Measurements from ENCODE around the gene UBR2.
"Not testable (repeated sequence)": the region's sequence is repeated elsewhere in the genome, so short reads cannot be mapped to it uniquely, and the experiment has no call there.

The UBR2 gene

DNA sequence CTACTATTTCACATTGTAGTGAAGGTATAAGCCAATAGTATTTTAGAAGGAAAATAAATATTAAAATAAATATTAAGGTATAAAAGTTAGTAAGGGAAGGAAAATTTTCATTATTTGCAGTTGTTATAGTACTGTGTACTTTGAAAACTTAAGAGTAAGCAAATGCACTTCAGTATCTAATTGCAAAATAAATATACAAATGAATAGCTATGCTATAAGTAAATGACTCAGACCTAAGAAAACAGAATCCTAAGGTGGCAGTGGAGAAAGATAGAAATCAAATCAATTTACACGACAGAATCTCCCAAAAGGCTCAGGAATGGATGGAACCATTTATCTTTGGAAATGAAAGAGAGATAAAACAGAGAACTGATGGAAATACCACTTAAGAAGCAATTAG lies 24.7 kb upstream of the UBR2 start:
- ATAC-seq (no peak), DNase-seq (no peak)
- no peak overlapping the region for H3K27ac Mint-ChIP-seq
- no peaks in the 10 kb centered on the region for H3K36me3 Mint-ChIP-seq (ENCODE audit: low read depth)
- no peaks in the 10 kb centered on the region for H3K4me1 Mint-ChIP-seq
- H3K27me3 Mint-ChIP-seq: no peaks in the 10 kb centered on the region
- no peaks in the 10 kb centered on the region for H3K9me3 Mint-ChIP-seq
- H3K4me3 Mint-ChIP-seq: no peak overlapping the region

DNA sequence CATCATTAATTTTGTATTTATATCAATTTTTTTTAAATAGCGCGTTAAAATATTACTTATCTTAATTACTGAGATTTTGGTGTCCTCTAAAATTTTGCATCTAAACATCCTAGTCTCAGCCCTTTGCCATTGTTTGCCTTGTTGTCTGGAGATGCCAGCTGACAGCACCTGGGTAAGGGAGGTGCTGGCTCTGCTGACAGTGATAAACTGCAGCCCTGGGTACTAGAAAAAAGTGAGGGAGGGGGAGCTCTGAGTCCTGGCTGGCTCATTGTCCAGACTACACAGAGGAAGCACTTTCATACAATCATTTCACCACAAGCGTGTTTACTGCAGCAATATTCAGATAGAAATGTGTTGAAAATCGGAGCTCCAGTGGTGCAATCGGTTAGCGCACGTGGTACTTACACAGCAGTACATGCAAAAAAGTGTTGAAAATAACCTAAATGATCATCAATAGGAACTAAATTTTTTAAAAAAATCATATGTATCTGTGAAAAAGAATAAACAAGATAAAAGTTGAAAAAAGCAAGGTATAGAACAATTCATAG lies 18.5 kb upstream of the UBR2 start:
- DNase-seq (no peak), ATAC-seq (no peak)
- no peak overlapping the region for H3K27ac Mint-ChIP-seq
- no peaks in the 10 kb centered on the region for H3K9me3 Mint-ChIP-seq
- peaks cover 11% of the 10 kb centered on the region for H3K4me1 Mint-ChIP-seq
- H3K36me3 Mint-ChIP-seq (ENCODE audit: low read depth): no peaks in the 10 kb centered on the region
- peaks cover 10% of the 10 kb centered on the region for H3K27me3 Mint-ChIP-seq
- H3K4me3 Mint-ChIP-seq: no peak overlapping the region

DNA sequence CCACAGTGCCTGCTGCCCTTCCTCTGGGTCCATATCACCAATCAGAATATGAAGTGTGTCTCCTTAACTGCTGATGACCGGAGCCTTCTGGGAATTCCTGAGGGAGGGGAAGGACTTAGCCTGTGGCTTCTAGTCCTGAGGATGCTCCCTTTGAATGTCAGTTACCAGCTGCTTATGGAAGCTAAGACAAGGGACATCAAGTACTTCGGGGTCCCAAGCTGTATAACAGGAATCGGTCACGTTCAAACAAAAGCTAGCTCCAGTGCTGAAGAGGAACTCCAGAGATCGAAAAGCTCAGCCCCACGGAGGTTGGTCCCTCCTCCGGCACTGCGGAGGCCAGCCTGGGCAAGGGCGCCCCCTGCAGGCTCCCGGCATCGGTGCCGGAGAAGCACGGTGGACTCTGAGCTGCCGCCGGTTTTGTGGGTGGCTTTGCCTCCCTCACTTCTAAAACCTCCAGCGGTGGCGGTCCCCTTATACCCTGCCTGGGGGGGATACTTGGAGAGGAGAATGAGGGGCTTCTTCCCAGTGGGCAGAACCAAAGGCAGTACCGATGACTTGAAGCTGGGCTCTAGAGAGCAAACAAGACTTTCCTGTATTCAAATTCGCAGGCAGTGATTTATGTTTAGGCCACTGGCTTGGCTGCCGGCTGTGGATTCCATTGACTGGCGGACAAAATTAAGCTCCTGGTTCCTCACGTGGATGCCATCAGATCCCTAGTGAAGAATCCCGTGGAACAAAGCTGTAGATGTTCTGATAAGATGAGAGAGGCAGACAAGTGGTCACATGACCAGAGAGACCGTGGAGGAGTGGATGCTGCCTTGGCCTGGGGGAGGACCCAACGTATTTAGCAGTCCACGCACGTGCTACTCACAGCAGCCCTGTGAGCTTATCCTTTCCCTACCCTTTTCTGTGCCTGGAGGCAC lies 16.2 kb upstream of the UBR2 start:
- DNase-seq (peak; percentile 92), ATAC-seq (peak; percentile 99)
- peaks cover 17% of the 10 kb centered on the region for H3K27me3 Mint-ChIP-seq
- peaks cover 11% of the 10 kb centered on the region for H3K4me1 Mint-ChIP-seq
- H3K9me3 Mint-ChIP-seq: no peaks in the 10 kb centered on the region
- H3K36me3 Mint-ChIP-seq (ENCODE audit: low read depth): no peaks in the 10 kb centered on the region
- peak overlapping the region; percentile 70 for H3K4me3 Mint-ChIP-seq
- H3K27ac Mint-ChIP-seq: no peak overlapping the region

DNA sequence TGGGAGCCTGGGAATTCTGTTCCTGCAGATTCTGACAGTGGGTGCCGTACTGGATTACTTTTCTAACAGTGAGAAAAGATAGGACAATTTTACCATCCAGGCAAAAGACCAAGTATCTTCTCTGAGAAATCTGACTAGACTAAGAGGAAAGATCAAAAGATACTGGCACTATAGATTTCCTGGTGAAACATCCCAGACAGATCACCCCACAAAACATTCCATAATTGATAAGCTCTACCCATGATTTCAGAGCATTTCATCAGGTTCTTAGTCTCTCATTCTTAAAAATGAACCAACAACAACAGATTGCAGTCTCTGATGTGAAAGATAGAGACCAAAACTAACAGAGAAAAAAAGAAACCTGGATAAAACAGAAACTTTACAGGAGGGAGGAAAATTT lies 13.6 kb upstream of the UBR2 start:
- Mint-ChIP-seq H3K36me3 (ENCODE audit: low read depth) (no peaks in the 10 kb centered on the region), H3K4me1 (peaks cover 11% of the 10 kb centered on the region)

DNA sequence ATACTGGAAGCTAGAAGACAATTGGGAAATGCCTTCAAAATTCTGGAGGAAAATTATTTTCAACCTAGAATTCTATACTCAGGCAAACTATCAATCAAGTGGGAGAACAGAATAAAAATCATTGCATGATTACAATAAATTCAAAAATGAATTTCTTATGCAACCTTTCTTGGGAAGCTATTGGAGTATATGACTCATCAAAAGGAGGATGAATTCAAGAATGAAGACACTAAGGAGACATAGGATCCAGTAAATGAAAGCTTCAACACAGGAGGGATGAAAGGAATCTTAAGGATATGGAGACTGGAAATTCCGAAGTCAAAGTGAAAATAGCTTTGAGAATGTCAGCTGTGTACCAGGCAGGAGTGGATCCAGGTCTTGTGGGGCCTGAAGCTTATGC lies 12.6 kb upstream of the UBR2 start:
- H3K27me3 Mint-ChIP-seq: peaks cover 23% of the 10 kb centered on the region
- H3K27ac Mint-ChIP-seq: no peak overlapping the region
- H3K4me3 Mint-ChIP-seq: no peak overlapping the region
- H3K9me3 Mint-ChIP-seq: no peaks in the 10 kb centered on the region
- no peak for ATAC-seq
- no peaks in the 10 kb centered on the region for H3K36me3 Mint-ChIP-seq (ENCODE audit: low read depth)
- no peak for DNase-seq
- H3K4me1 Mint-ChIP-seq: peaks cover 11% of the 10 kb centered on the region

More for the DNA sequence above, 13.6 kb upstream of the UBR2 start:
- Mint-ChIP-seq H3K9me3 (no peaks in the 10 kb centered on the region), H3K4me3 (no peak overlapping the region), H3K27ac (no peak overlapping the region), H3K27me3 (peaks cover 23% of the 10 kb centered on the region)
- ATAC-seq: no peak
- no peak for DNase-seq

DNA sequence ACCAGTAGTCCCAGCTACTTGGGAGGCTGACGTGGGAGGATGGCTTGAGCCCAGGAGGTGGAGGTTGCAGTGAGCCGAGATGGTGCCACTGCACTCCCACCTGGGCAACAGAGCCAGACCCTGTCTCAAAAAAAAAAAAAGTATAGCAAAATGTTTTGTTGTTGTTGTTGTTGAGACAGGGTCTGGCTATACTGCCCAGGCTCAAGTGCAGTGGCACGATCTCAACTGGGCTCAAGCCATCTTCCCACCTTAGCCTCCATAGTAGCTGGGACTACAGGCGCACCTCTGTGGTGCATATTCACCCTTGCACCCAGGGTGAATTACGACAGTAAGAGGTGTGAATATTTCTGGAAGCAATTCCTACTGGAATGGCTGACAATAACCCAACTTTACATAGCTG lies 11.4 kb upstream of the UBR2 start:
- no peak overlapping the region for H3K27ac Mint-ChIP-seq
- DNase-seq (no peak), ATAC-seq (no peak)
- peaks cover 7% of the 10 kb centered on the region for H3K4me1 Mint-ChIP-seq
- peaks cover 23% of the 10 kb centered on the region for H3K27me3 Mint-ChIP-seq
- no peaks in the 10 kb centered on the region for H3K9me3 Mint-ChIP-seq
- H3K36me3 Mint-ChIP-seq (ENCODE audit: low read depth): no peaks in the 10 kb centered on the region
- H3K4me3 Mint-ChIP-seq: no peak overlapping the region

DNA sequence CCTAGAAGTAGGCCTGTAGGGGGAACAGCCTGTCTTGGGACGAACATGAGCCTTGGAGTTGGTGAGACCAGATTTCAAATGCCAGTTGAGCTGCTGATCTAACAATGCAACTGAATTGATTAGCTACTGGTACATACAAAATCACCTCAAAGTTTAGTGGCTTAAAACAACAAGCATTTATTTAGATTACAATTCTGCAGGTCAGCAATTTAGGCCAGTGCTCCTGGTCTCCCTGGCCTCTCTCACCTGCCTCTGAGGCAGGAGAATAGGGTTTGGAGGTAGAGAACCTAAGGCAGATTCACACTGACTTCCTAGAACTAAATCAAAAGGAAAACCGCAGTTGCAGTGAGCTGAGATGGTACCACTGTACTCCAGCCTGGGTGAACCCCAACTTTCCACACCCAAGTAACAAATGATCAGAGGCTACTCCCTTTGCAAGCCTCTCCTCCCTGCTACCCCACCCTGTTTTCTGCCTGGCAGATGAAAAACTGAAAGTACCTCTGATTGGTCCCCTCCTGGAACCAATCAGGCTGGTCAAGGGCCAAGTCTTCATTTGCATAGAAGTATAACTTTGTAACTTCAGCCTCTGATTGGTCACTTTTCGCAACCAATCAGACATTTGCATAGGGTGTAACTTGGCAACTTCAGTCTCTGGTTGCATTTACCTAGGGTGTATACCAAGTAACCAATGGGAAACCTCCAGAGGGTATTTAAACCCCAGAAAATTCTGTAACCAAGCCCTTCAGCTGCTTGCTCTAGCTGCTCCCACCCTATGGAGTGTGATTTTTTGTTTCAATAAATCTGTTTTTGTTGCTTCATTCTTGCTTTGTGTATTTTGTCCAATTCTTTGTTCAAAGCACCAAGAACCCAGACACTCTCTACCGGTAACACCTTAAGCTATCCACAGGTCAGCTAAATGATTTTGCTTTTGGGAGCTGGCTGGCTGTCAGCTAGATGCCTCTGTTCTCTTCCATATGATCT lies 8.1 kb upstream of the UBR2 start:
- DNase-seq (no peak), ATAC-seq (peak; percentile 46)
- peaks cover 11% of the 10 kb centered on the region for H3K27me3 Mint-ChIP-seq
- no peak overlapping the region for H3K27ac Mint-ChIP-seq
- H3K9me3 Mint-ChIP-seq: no peaks in the 10 kb centered on the region
- no peak overlapping the region for H3K4me3 Mint-ChIP-seq
- H3K4me1 Mint-ChIP-seq: no peaks in the 10 kb centered on the region
- no peaks in the 10 kb centered on the region for H3K36me3 Mint-ChIP-seq (ENCODE audit: low read depth)

DNA sequence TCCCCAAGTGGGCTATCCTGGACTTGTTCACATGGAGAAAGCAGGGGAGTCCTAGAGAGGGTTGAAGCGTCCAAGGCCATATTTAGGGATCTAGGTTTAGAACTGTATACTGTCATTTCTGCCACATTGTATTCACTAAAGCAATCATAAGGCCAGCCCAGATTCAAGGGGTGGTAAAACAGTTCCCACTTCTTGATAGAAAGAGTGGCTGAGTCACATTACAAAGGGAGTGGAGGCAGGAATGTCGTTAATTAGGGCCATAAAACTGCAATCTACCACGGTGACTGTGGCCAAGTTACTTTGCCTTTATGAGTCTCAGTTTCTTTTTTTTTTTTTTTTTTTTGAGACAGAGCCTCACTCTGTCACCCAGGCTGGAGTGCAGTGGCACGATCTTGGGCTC lies 7.4 kb upstream of the UBR2 start:
- no peaks in the 10 kb centered on the region for H3K9me3 Mint-ChIP-seq
- H3K4me3 Mint-ChIP-seq: no peak overlapping the region
- H3K27me3 Mint-ChIP-seq: peaks cover 11% of the 10 kb centered on the region
- DNase-seq (no peak), ATAC-seq (no peak)
- H3K36me3 Mint-ChIP-seq (ENCODE audit: low read depth): no peaks in the 10 kb centered on the region
- H3K4me1 Mint-ChIP-seq: no peaks in the 10 kb centered on the region
- H3K27ac Mint-ChIP-seq: no peak overlapping the region

DNA sequence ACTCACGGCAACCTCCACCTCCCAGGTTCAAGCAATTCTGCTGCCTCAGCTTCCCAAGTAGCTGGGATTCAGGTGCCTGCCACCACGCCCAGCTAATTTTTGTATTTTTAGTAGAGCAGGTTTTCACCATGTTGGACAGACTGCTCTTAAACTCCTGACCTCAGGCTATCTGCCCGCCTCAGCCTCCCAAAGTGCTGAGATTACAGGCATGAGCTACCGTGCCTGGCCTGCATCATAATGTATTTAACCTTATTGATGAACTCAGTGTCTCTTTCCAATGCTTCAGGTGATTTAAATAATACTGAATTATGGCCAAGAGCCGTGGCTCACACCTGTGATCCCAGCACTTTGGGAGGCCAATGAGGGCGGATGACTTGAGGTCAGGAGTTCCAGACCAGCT lies 4.6 kb upstream of the UBR2 start:
- not testable (repeated sequence) for H3K9me3 Mint-ChIP-seq; DNase-seq; ATAC-seq; H3K27ac Mint-ChIP-seq; H3K4me3 Mint-ChIP-seq; H3K27me3 Mint-ChIP-seq; H3K4me1 Mint-ChIP-seq; H3K36me3 Mint-ChIP-seq (ENCODE audit: low read depth)

DNA sequence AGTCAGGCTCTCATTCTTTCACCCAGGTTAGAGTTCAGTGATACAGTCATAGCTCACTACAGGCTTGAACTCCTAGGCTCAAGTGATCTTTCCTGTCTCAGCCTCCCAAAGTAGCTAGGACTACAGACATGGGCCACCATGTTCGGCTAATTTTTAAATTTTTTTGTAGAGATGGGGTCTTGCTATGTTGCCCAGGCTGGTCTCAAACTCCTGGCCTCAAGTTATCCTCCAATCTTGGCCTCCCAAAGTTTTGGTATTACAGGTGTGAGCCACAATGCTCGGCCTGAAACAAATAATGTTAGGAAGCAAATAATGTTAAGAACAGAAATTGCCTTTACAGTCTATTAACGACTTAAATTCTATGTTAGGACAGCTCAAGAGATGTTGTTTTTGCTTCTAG lies 1.8 kb upstream of the UBR2 start:
- peaks cover 13% of the 10 kb centered on the region for H3K36me3 Mint-ChIP-seq (ENCODE audit: low read depth)
- no peak for ATAC-seq
- H3K27me3 Mint-ChIP-seq: peaks cover 2% of the 10 kb centered on the region
- DNase-seq: no peak
- H3K27ac Mint-ChIP-seq: no peak overlapping the region
- H3K4me3 Mint-ChIP-seq: no peak overlapping the region
- no peaks in the 10 kb centered on the region for H3K9me3 Mint-ChIP-seq
- peaks cover 21% of the 10 kb centered on the region for H3K4me1 Mint-ChIP-seq

DNA sequence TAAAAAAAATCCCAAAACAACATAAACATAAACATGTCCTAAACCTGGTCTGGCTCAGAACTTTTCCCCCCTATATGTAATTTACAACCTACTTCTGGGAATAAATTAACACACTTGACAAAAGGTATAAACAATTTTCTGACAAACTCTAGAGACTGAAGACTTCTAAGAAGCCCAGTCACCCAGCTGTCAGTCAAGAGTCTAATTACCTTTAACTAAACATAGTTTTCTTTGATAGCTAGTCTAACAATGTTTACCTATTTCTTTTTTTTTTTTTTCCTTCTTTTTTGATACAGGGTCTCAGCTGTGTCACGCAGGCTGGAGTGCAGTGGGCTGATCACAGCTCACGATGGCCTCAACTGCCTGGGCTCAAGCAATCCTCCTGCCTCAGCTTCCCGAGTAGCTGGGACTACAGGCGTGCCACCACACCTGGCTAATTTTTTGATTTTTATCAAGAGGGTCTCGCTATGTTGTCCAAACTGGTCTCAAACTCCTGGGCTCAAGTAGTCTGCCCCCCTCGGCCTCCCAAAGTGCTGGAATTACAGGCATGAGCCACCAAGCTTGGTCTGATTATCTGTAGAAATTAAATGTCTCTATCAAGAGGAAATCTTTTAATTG lies 932 bp upstream of the UBR2 start:
- Mint-ChIP-seq H3K27ac (no peak overlapping the region), H3K27me3 (peaks cover 2% of the 10 kb centered on the region), H3K9me3 (no peaks in the 10 kb centered on the region), H3K4me3 (peak overlapping the region; percentile 98), H3K36me3 (ENCODE audit: low read depth) (peaks cover 16% of the 10 kb centered on the region), H3K4me1 (peaks cover 25% of the 10 kb centered on the region)
- ATAC-seq (no peak), DNase-seq (no peak)

DNA sequence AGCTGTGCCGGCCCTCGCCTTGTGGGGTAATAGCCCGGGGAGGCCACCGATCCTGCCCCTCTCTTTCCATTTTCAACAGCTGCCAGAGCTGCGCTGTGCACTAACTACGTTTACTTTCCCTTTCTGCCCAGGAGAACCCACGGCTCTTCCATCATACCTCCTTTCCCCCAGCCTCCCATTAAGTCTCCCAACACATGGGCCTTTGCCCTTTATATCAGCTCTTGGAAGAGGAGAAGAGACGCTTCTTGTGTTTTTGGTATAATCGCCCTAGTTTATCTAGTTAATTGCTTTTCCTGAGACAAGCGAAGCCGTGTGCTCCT lies 637 bp downstream of the UBR2 start:
- peak overlapping the region; percentile 90 for H3K27ac Mint-ChIP-seq
- DNase-seq (no peak), ATAC-seq (no peak)
- peaks cover 25% of the 10 kb centered on the region for H3K36me3 Mint-ChIP-seq (ENCODE audit: low read depth)
- peak overlapping the region; percentile 98 for H3K4me3 Mint-ChIP-seq
- peaks cover 38% of the 10 kb centered on the region for H3K4me1 Mint-ChIP-seq
- H3K9me3 Mint-ChIP-seq: peaks cover 4% of the 10 kb centered on the region
- peaks cover 2% of the 10 kb centered on the region for H3K27me3 Mint-ChIP-seq

DNA sequence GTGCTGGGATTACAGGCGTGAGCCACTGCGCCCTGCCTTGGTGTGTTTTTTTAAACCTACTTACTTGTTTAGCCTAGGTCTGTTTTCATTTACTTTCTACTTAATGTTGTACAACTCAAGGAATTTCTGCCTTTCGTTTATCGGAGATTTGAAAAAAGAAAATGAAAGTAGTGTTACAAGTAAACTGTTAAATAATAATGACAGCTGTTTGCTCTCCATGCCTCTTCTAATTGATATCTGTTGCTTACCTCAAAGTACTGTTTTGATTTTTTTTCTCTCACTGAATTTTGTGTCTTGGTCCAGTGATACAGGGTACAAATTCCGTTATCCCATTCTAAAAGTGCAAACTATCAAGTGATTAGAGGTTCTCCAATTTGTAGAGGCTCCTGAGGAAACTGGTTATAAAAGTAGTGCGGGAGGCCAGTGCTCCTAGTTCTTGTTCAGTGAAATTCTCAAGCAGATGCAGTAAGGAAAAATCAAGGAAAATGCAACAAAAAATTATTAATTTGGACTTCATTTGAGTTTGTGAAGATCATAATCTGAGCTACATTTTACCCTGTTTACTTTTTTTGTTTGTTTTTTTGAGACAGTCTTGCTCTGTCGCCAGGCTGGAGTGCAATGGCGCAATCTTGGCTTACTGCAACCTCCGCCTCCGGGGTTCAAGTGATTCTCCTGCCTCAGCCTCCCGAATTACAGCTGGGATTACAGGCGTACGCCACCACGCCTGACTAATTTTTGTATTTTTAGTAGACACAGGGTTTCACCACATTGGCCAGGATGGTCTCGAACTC lies 2.2 kb downstream of the UBR2 start:
- Mint-ChIP-seq H3K27me3 (no peaks in the 10 kb centered on the region), H3K36me3 (ENCODE audit: low read depth) (peaks cover 25% of the 10 kb centered on the region), H3K9me3 (peaks cover 4% of the 10 kb centered on the region), H3K4me1 (peaks cover 44% of the 10 kb centered on the region), H3K27ac (peak overlapping the region; percentile 90), H3K4me3 (peak overlapping the region; percentile 98)
- DNase-seq (no peak), ATAC-seq (no peak)

Data from activated naive CD8-positive, alpha-beta T cell treated with anti-CD3 and anti-CD28 coated beads, Interleukin-2, amount 50 U/mL, for 24 hours (primary cell).